GM18951 (cell line): ENCODE results near the gene NPEPPS.
"Not testable (repeated sequence)": the region's sequence is repeated elsewhere in the genome, so short reads cannot be mapped to it uniquely, and the experiment has no call there.

Source experiments
- POLR2A ChIP-seq: IDR thresholded peaks from 4 replicates; pipeline ENCODE4 v1.6.1; 2011; ENCODE audit warnings: mild to moderate bottlenecking; ENCODE audit not compliant: insufficient read length, insufficient read depth; ENCODE audit errors: extremely low read depth
- in situ Hi-C: fragments of 300-500 bp; cut with MboI; formaldehyde crosslinking; loops from one replicate; pipeline ENCODE4 v1.12.0; 2022; ENCODE audit warnings: low sequenced_read_pairs, mixed read lengths, inconsistent platforms; ENCODE audit not compliant: unreplicated experiment

The NPEPPS gene, protein sequence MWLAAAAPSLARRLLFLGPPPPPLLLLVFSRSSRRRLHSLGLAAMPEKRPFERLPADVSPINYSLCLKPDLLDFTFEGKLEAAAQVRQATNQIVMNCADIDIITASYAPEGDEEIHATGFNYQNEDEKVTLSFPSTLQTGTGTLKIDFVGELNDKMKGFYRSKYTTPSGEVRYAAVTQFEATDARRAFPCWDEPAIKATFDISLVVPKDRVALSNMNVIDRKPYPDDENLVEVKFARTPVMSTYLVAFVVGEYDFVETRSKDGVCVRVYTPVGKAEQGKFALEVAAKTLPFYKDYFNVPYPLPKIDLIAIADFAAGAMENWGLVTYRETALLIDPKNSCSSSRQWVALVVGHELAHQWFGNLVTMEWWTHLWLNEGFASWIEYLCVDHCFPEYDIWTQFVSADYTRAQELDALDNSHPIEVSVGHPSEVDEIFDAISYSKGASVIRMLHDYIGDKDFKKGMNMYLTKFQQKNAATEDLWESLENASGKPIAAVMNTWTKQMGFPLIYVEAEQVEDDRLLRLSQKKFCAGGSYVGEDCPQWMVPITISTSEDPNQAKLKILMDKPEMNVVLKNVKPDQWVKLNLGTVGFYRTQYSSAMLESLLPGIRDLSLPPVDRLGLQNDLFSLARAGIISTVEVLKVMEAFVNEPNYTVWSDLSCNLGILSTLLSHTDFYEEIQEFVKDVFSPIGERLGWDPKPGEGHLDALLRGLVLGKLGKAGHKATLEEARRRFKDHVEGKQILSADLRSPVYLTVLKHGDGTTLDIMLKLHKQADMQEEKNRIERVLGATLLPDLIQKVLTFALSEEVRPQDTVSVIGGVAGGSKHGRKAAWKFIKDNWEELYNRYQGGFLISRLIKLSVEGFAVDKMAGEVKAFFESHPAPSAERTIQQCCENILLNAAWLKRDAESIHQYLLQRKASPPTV

DNA sequence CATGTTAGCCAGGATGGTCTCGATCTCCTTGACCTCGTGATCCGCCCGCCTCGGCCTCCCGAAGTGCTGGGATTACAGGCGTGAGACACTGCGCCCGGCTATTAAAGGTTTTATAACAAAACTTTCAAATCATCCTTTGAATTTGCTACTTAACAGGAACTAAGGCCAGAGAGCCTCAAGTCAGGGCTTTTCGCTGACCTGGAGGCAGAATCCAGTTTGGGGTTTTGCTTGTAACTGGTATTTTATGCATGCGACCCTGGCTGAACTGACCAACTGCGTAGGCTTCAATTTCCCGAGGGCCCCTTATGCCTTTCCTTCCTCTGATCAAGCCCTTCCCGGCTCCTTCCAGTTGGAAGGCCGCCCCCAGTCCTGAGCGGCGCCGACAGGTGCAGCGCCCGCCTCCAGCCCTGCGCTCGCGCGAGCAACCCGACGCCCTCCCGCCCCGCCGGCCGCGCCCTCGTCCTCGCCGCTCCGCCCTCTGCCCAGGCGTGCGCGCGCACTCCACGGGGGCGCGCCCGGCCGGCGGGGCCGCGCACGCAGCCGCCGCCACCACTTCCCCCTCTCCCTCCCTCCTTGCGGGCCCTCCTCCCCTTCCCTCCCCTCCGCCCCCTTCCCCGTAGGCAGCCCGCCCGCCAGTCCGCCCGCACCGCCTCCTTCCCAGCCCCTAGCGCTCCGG, at the start of gene NPEPPS:
TSS of gene NPEPPS (plus strand) at position 552 of the 676 bp plus-strand sequence. CDS start 193 bp downstream, outside the sequence.
- in situ Hi-C loops: not testable (repeated sequence)
- TF ChIP-seq POLR2A: peak; percentile 42

DNA sequence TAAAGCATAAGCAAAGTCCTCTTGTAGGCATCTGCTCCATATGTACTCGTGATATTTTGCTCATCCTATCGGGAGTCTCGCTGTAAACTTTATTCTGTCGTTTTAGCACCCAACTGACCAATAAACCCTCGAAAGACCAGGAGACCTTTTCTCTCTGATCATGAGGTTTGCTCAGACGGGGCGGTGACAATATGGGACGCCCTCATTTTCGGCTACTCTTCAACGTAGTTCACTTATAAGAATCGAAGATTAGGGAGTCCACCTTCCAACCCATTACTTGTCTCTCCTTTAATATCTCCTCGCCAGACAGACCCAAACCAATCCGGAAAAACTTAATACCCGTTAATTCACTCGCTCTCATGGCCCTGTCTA, 39.1 kb upstream of the NPEPPS start:
- in situ Hi-C loops: not testable (repeated sequence)

DNA sequence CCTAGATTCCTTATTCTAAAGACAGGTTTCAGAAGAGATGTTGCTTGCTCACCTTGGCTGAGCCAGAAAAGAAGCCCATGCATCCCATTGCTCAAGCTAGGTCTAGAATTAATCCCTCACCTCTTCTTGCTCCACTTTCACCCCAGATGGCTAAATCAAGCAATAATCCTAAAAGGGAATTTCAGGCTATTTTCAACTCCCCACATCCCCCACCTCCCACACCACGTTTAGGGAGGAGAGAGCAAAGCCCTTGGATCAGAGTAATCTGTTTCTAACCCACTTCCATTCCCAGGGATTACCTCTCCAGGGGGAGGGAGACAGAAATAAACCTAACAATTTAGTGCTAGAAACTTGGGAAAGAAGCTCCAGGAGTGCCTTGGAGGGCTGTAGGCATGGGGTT, 31.8 kb upstream of the NPEPPS start:
- in situ Hi-C loops: not testable (repeated sequence)

DNA sequence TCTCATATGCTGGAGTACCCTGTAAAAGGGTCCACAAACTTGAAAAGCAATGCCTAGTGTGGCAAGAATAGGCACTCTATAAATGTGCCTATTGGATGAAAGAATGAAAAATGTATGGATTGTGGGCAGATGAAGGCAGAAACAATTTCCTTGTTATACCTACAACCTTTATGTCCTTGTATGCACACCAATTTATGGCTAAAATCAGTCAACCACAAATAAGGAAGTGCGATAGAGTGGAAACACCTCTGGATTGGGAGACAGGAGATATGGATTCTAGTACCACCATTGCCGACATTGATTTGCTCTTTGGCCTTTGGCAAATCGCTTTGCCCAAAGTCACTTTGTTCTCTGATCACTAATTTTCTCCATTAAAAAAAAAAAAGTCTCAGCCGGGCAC, 31.4 kb upstream of the NPEPPS start:
- in situ Hi-C loops: not testable (repeated sequence)

DNA sequence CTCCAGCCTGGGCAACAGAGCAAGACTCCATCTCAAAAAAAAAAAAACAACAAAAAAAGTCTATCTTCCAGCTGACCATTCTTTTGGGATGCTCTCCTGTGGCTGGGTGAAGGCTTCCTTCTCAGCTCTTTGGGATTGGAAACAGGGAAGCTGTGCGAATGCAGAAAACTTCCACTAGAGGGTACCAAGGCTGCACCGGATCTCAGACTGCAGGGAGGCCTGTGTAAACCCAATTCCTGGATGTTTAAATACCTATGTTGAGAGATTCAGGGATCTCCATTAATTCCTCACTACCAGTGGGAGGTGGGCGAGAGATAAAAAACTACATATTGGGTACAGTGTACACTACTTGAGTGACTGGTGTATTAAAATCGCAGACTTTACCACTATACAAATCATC, 30.3 kb upstream of the NPEPPS start:
- in situ Hi-C loops: not testable (repeated sequence)

DNA sequence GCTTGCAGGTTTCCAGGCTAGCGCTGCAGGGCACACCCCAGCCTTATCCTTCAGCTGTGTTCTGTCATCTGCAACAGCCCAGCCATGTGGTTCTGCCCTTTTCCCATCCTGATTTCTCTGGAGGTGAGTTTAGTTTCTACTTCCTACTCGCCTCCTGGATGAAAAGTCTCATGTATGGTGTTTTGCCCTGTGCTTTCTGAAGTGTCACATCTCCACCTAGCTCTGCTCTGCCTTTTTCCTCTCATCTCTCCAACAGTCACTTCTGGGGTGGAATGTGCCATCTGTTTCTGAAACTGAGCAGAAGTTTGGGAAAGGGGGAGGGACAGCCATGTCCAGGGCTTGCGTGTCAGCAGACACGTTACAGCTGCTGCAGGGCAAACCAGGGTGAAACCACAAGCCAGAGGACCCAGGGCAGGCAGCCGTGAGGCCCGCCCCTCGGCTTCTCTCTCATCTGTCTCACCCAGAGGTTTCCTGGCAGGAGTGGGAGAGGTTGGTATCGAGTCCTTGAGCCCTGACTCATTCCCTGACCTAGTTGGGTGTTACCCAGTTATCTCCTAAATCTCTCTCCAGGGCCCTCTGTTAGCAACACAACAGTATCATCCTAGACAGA, 28.7 kb upstream of the NPEPPS start:
- in situ Hi-C loops: not testable (repeated sequence)

DNA sequence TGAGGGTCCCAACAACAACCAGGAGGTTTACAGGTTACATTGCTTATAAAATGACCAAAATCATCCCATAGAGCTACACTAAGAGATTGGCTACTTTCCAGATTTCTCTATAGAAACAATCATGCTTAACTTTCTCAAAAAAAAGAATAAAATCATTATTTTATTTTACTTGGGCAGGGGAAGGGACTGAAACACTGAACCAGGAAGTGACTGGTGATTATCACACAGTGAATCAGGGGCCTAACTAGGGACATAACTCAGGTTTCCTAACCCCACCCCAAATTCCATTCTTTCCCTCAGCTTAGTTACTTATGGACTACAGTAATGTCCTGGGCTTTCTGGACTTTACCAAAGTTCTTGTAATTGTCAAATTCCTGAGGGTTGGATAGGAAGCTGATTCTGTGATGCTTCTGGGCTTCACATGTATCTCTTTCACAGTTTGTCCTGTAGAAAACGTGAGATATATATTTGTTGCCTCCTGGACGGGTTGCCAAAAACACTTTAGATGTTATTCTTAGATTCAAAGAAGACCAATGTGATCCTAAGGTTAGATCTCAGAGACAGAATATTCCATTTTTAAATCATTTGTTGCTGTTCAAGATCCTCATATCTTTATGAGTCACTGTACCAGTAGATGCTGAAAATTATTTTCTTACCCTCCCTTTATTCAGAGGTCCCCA, 28.0 kb upstream of the NPEPPS start:
- in situ Hi-C loops: not testable (repeated sequence)

DNA sequence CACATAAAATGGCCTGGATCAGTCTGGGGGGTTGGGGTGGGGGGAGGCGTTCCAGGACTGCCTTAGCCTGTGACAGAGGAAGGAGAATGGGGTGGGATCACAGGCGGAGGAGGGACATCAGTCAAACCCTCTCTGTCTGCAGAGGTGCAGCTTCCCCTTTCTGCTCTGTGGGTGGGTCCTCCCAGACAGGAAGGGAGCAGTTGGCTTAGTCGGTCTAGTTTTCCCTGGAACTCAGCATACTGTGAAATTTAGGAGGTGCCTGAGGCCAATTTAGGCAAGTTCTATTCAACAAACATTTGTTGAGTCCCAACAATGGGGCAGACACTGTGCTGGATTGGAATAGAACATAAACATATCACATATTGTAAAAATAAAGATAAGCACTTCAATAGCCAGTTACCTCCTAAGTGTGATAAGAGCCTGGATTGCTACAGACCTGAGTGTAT, 19.2 kb upstream of the NPEPPS start:
- in situ Hi-C loops: not testable (repeated sequence)

DNA sequence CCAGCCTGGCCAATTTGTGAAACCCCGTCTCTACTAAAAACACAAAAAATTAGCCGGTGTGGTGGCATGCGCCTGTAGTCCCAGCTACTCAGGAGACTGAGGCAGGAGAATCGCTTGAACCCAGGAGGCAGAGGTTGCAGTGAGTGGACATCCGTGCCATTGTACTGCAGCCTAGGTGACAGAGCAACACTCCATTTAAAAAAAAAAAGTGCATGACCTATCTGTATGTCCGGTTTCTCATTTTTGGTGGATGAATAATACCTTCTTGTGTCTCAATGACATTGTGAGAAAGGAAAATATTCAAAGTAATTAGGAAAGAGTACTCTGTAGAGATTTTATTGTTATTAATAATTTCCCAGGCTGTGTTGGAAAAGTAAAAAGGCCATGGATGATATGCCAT, 17.6 kb upstream of the NPEPPS start:
- in situ Hi-C loops: not testable (repeated sequence)

DNA sequence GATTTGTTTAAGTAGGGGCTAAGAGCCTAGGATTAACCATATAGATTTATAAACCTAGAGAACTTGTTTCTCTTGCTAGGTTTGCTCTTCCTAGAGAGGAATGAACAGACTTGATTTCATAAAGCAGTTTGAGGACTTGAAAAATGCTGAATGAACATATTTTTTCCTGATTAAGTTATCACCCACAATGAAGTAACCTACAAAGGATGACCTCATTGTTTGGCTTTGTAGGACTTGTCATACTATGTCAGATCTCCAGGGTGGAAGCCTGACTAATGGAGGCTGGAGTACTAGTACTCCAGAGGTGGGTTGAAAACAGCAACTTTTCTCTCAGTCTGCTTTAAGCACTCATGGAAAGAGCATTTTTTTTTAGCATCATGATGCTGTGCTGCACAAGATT, 12.0 kb upstream of the NPEPPS start:
- in situ Hi-C loops: not testable (repeated sequence)

DNA sequence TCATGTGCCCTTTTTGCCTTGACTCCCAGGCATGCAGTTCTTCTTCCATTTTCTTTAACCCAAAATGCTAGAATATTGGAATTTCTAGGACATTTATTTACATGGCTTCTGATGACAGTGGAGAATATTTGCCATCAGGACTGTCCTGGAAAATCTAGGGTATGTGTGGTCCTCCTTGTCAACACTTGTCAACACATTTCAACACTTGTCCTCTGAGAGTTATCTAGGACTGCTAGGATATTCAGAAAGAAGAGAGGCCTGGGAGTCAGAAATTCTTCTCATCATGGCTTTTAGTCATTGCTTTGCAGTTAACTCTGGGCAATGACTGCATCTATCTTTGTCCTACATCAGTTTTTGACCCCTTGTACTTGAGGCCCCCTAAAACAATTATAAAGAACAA, 11.5 kb upstream of the NPEPPS start:
- in situ Hi-C loops: not testable (repeated sequence)

DNA sequence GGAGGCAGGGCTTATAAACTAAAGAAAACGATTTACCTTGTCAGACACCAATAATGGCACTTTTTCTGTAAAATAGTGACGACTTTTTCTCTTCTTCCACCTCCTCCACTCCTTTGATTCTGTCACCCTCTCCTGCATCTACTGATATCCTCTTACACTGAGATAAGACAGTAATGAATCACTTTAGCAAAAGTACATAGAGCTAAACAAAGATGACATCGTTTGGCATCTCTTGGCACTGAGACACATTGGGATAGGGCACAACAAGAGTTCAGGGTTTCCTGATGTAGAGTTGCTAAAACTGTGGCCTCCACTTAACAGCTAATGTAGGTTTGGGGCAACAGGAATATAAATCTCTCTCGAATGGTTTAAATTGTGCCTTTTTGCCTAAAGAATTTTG, 10.6 kb upstream of the NPEPPS start:
- in situ Hi-C loops: not testable (repeated sequence)

DNA sequence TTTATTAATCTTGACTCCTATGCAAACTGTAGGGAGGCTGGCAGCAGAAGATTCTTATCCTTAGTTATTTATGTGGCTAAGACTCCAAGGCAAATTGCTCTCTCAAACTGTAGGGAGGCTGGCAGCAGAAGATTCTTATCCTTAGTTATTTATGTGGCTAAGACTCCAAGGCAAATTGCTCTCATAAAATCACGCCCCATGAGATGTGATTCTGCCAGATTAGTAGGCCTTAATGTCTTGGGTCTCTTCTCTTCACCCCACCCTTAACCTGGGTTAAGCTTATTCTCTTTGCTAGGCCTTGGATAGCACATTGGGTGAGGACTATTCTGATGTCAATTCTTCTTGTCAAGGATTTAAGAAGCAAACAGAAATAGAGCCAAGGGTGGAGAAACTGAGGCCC, 9.5 kb upstream of the NPEPPS start:
- in situ Hi-C loops: not testable (repeated sequence)

DNA sequence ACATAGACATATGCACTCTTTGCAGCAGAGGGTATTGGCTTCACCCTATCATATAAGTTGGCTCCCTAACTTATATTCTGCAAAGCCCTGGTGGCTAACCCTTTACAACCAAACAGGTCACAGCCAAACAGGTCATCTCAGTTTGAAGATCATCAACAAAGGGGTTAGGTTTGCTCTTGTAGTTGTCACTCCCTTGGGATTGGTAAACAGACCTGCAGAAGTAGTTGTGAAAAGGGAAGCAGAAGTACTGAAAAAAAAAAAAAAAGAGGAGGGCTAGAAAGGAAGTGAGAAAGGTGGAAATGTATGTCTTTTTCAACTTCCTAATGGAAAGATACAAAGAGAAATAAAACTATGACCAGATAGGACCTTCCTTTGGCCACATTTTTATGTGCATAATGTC, 8.6 kb upstream of the NPEPPS start:
- in situ Hi-C loops: not testable (repeated sequence)

DNA sequence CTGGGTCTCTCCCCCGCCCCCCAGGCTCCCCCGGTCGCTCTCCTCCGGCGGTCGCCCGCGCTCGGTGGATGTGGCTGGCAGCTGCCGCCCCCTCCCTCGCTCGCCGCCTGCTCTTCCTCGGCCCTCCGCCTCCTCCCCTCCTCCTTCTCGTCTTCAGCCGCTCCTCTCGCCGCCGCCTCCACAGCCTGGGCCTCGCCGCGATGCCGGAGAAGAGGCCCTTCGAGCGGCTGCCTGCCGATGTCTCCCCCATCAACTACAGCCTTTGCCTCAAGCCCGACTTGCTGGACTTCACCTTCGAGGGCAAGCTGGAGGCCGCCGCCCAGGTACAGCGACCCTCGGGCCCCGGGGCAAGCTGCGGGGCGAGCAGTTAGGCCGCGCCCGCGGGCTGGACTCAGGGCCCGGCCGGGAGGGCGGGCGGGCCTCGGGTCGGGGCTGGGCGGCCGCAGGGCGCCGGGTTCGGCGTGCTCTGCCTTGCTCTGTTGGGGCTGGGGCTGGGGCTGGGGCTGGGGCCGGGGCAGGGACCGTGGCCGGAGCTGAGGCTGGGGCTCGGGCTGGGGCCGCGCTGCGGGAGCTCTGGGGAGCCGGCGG, 419 bp downstream of the NPEPPS start:
- in situ Hi-C loops: not testable (repeated sequence)

DNA sequence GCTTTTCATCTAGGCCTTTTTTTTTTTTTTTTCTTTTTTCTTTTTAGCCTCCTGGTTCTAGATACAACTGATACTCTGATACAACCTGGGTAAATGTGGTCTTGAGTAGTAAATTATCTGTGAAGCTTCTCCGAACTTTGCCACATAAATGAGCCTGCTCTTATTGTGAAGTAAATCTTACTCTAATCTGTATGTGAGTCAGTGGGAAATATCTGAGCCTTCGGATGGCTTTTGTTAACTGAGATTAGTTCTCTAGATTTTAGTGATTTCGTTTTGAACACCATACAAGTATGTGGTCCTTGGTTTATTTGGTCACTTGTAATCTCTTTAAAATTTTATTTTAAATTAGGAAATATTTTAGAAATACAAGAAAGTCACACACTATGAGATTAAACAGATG, 8.2 kb downstream of the NPEPPS start:
- in situ Hi-C loops: not testable (repeated sequence)

DNA sequence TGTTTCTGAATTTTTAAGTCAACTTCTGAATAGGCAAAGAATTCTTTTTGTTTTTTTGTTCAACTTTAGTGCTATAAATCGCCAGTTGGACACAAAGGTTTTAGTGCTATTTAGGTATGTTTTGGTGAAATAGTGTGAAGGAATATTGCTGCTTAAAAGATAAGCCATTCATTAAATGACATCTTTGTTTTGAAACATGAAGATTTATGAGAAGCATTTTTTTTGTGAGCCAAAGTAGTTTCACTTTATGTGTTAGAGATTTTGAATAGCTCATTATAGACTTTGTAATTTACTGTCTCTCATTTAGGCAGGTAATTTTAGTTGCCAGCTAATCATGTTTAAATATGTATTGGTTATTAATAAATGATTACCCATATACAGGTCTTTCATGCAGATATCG, 10.8 kb downstream of the NPEPPS start:
- in situ Hi-C loops: not testable (repeated sequence)

DNA sequence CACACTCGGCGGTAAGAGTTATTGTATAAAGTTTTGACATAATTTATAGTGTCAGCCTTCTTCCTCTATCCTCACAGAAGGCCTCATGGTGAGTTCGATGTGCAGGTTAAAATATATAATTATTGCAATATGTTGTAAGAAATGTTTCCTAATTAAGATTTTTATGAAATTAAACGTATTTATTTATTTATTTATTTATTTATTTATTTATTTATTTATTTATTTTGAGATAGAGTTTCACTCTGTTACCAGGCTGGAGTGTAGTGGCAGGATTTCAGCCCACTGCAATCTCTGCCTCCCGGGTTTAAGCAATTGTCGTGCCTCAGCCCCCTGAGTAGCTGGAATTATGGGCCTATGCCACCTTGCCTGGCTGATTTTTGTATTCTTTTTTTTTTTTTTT, 13.4 kb downstream of the NPEPPS start:
- in situ Hi-C loops: not testable (repeated sequence)

DNA sequence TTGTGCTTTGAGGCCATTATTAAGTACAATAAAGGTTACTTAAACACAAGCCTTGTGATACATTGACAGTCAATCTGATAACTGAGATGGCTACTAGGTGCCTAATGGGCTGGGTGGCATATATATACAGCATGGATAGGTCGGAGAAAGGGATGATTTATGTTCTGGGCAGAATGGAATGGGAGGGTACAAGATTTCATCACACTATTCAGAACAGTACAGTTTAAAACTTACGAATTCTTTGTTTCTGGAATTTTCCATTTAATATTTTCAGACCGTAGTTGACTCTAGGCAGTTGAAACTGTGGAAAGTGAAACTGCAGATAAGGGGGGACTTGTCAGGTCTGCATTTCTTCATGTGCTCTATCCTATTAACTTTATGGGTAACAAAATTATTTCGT, 23.8 kb downstream of the NPEPPS start:
- in situ Hi-C loops: not testable (repeated sequence)
